ENCODE data around the gene DPH3. TPM values are rescaled to one million over a fixed set of nuclear protein-coding genes. Genes with fewer than 3 reads are reported as not detected.

Gene DPH3
- polyA plus RNA-seq, 4 donors = 22.7 to 30.4 (median 27.5) TPM

DNA sequence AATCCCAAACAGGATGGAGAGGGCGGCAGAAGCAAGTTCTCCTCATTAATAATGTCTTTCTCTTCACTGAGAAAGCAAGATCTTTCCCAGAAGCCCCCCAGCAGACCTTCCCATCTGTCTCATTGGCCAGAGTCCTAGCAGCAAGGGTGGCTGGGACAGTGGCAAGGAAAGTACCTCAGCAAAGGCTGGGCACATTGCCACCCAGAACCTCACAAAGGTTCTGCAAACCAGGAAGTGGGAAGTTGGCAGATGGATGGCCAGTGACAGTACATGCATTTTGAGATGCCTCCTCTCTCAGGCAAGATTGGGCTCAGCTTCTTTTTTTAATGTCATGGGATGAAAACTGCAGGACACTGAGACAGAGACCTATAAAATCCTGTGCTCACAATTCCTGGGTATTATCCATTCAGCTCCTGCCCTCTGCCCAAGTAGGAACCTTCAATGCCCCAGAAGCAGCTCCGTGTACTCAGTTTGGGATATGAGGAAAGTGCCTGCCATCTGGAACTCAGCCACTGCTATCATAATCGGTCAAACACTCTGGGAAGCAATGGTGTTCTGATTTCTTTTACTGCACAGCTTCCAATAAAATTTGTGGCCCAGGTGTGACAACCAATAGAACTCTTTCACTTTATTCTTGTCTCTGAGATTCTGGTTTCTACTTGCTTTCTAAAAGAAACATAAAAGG is 25.5 kb downstream of the DPH3 start:
- no peak for DNase-seq (ENCODE audit: low read depth in 4 of 4, low spot score in 3 of 4)

DNA sequence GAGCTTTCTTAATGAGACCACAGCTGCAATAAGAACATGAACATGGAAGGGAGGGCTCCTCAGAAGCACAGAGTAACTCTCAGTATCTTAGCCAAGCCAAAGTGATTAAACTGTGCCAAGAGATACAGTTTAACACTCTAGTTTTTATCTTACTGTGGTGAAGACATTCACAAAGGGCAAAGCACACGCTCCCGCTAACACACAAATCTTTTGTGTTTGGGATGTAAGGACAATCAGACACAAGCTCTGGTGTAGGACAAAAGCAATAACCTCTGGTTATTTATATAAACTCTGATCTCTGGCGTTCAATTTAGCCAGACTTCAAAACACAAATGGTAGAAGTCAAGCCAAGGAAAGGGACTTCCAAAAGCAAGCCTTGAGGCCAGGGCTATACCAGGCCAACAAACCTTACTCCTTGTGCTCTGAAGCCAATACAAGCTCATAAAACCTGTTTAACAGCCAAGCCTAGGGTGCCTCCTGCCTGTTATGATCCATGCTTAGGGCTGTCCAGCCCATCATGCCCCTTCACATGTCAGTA is 27.8 kb downstream of the DPH3 start:
- no peak for DNase-seq (ENCODE audit: low read depth in 4 of 4, low spot score in 3 of 4)

DNA sequence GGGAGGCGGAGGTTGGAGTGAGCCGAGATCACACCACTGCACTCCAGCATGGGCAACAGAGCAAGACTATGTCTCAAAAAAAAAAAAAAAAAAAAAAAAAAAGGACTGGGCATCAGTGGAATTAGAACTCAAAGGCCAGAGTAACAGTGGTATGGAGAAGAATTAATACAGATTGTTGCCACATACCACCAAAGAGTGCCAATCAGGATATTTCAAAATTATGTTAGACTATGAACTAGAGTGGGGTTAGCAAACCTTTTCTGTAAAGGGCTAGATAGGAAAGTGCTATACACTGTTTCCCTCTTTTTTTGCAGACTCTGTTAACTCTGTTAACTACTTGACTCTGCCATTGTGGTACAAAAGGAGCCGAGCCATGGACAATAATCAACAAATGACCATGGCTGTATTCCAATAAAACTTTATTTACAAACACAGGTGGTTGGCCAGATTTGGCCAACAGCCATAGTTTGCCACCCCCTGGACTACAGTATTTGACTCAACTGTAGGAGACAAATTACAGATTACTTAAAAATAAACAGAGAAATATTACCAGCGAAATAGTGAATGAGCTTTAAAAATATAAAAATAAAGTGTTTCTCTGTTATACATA is 28.6 kb downstream of the DPH3 start:
- no peak for DNase-seq (ENCODE audit: low read depth in 4 of 4, low spot score in 3 of 4)

DNA sequence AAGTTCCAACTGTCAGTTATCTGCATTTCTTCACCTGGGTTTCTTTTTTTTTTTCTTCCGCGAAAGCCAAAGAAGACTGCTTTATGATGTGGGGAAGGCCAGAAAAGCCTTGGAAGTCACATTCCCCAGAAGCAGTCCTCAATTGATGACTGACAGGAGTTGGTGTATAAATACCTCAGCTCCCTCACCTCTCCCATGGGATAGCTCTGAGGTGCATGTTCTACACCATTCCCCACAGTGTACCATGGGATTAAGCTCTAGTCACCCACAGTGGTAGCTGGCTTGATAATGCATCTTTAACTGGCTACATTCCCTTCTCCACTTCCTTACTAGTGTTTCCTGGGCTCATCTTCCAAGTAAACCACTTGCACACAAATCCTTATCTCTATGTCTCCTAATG is 30.5 kb downstream of the DPH3 start:
- no peak for DNase-seq (ENCODE audit: low read depth in 4 of 4, low spot score in 3 of 4)

DNA sequence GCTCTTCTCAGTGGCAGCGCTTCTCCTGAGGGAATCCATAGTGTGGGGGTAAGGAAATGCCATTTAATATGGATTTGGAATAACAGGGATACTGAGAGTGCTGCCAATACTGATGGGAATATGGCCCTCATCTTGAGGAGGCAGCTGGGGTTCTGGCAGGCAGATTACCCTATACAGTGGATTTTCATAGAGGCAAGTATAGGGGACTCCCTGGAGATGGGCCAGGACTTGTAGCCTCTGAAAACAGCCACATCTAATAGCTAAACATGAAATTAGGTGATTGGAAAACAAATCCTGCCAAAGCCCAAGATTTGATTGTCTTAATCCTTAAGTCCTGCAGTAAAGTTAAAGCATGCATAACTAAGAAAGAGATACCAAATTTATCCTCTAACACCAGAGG is 30.9 kb downstream of the DPH3 start:
- DNase-seq (ENCODE audit: low read depth in 4 of 4, low spot score in 3 of 4) = no peak

DNA sequence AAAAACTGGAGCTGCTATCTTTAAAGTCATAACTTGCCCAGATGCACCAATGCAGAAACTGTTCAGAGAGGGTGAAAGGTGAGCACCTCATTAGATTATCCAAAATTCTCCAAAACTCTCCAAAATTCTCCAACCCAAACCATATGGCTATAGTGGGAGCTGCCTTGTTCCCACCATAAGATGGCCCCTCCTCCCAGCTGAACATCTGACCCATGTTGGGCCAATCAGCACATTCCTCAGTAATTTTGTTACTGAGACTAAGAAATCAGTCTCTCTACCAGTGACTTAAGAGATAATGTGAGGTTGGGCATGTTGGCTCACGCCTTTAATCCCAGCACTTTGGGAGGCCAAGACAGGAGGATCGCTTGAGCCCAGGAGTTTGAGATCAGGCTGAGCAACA is 32.8 kb downstream of the DPH3 start:
- DNase-seq (ENCODE audit: low read depth in 4 of 4, low spot score in 3 of 4) = no peak

DNA sequence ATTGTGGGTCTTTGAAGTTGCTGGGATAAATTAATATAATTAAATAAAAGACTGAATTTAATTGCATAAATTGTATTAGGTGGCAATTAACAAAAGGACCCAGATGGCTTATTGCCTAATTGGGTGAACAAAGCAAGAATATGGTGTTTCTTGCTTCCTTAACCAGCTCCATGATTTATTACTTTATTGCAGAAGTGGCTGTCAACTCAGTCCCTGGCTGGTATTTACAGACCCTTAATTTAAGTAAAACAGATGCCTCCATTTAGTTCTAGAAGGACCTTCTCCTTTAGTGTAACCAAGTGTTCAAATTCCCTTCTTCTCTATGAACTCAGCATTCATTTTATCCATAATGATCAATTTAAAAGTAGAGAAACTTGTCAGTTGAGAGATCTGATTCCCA is 35.1 kb downstream of the DPH3 start:
- no peak for DNase-seq (ENCODE audit: low read depth in 4 of 4, low spot score in 3 of 4)

DNA sequence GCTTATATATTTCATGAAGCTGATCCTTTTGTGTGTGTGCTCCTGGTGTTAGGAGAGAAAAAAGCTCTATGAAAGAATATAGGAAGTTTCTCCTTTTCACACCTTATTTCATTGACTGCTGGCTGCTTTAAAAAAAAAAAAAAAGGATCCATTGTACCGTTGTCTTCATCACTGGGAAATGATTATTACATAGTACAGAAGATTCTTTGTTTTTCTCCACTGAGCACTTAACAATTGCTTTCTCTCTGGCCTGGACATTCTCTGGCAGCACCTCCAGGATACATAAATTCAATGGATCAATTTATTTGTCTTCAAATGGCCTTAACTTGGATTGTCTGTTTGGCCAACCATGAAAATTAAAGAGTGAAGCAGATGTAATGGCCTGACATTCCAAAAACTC is 37.2 kb downstream of the DPH3 start:
- no peak for DNase-seq (ENCODE audit: low read depth in 4 of 4, low spot score in 3 of 4)

DNA sequence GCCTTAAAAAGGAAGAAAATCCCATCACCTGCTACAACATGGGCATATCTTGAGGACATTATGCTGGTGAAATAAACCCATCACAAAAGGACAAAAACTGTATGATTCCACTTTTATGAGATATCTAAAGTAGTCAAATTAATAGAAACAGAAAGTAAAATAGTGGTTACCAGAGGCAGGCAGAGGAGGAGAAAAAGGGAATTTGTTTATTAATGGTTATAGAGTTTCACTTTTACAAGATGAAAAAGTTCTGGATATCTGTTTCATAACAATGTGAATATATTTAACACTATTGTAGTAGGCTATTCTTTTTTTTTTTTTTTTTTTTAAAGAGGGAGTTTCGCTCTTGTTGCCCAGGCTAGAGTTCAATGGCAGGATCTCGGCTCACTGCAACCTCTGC is 40.4 kb downstream of the DPH3 start:
- DNase-seq (ENCODE audit: low read depth in 4 of 4, low spot score in 3 of 4) = no peak

DNA sequence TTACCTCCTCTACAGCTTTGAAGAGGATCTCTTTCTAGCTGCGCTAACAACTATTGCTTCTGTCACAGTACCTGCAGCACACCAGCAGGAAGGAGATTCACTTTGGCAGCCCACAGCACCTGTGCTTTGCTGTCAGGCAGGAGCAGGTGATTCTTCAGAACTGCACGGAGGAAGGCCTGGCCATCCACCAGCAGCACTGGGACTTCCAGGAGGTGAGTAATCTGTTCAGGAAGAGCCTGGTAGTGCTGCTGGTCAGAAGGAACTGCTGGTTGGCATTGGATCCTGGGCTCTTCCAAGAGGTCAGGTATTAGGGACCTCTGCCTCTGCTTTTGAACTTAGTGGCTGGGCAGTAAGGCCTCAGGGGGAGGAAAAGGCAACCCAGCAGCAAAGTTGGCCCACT is 42.2 kb downstream of the DPH3 start:
- DNase-seq (ENCODE audit: low read depth in 4 of 4, low spot score in 3 of 4) = no peak

DNA sequence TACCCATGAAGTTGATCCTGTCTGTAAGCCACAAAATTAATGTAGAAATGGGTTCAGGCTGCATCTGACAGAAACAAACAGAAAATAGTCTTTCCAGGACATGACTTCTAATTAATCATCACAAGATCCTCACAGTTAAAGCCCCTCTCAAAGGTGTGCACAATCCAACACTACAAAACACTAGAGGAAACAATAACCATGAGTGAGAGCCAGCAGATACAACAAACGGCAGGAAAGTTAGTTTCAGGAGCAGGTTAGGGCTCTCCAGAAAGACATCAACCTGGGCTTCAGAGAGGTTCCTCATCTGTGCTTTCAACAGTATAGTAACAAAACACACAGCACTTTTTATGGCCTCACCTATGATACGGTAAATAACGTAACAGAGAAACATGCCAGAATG is 42.8 kb downstream of the DPH3 start:
- DNase-seq (ENCODE audit: low read depth in 4 of 4, low spot score in 3 of 4) = no peak

DNA sequence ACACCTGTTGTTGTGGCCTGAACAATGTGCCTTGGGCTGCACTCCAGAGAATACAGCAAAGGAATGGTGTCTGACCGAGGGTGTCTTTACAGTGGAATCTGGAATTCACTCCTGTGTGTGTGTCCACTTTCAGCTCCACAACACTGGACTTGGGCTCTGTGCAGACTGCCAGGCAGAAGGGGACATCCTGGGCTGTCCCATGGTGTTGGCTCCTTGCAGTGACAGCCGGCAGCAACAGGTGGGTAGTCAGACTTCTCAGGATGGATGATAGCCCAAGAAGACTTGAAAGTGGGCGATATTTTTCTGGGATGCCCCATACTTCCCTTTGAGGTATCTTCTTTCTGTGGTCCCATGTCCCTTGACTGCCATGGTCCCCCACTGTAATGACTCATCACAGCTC is 45.0 kb downstream of the DPH3 start:
- no peak for DNase-seq (ENCODE audit: low read depth in 4 of 4, low spot score in 3 of 4)

DNA sequence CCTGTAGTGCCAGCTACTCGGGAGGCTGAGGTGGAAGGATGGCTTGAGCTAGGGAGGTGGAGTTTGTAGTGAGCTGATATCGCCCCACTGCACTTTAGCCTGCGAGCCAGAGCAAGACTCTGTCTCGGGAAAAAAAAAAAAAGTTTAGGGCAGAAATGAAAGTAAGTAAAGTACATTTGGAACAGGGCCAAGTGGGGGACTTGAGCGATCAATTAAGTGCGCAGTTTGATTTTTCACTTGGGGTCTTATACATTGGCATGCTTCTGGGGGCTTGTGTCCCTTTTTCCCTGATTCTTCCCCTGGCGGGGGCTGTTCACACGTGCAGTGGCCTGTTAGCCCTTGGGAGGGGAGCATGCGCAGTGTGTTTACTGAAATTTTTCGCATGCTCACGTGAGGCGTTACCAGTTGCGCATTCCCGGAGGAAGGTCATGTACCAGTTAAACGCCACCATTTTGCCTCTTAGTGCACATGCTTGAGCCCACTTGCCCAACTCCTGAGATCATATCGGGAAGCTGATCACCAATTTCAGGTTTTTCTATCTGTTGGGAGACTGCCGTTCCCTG is 48.3 kb downstream of the DPH3 start:
- DNase-seq (ENCODE audit: low read depth in 4 of 4, low spot score in 3 of 4) = no peak

DNA sequence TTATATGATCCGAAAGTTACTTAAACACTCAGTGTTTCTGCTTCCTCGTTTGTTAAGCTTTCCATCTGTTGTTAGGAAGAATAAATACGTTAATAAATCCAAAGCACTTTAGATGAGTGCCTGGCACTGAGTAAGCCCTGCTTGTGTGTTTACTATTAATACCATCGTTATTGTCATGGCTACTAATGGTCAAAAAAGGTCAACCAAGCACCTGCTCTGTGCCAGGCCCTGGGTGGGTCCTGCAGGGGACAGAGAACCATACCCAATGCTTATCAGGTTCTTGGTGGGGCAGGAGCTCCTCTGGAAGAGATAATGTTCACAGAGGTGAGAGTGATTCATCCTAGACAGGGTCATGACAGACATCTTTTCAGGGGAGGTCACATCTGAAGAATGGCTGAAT is 50.4 kb downstream of the DPH3 start:
- no peak for DNase-seq (ENCODE audit: low read depth in 4 of 4, low spot score in 3 of 4)

DNA sequence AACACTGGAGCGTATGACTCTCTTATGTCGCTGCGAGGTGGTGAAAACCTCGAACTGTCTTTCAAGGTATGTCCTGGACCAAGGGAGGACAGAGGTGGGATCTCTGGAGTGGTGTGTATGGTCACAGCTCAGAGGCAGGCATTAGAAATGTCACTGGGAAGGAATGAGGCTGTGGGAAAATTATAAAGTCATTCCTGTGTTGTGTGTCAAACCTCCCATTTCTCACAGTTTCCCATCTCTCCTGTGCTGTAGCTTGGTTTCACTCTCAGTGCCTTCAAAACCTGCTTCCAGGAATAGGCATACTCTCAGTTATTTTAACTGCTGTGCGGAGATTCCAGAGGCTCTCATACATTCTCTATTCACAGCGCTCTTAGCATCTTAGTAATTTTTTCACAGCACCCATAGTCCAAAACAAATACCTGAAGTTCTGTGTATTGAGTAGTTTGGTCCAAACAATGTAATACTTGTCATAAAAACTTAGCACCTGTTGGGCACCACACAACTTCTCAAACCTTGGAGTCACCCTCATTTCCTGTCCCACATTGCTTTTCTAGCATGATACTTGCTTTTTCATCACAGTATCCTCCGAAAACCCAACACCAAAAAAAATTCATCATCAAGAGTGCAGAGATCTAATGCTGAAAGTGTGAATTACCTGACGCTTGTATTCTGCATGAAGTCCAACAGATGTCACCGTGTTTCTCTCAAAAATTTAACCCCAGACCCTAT is 53.4 kb downstream of the DPH3 start:
- no peak for DNase-seq (ENCODE audit: low read depth in 4 of 4, low spot score in 3 of 4)

Other genes starting within 250 kb of the DPH3 start
- 1 to 10 TPM; 1.6 to 2.3 (median 2.0) TPM for gene GALNT15, start 90.3 kb downstream of the DPH3 start, polyA plus RNA-seq (ENCODE audit: insufficient read length in 4 of 4)
- gene OXNAD1, start 269 bp upstream of the DPH3 start, polyA plus RNA-seq (ENCODE audit: insufficient read length in 4 of 4) = 10 to 100 TPM in 3 of 4 donors, 1 to 10 TPM in 1; 8.5 to 19.1 (median 18.4) TPM
- gene RFTN1, start 248.8 kb upstream of the DPH3 start, polyA plus RNA-seq (ENCODE audit: insufficient read length in 4 of 4) = 10 to 100 TPM; 27.6 to 84.9 (median 33.1) TPM

Measured in left renal pelvis (tissue), 4 donors.